Measurements from ENCODE around the gene MON1B.

GRCh38 chr16:77197747-77198146 is 6.8 kb downstream of the MON1B start:
- no peak for TF ChIP-seq SP1 (CRISPR knock-in tag; conservative IDR thresholded peaks at IDR 0.05)
- TF ChIP-seq IRF1 (CRISPR knock-in tag; IDR thresholded peaks at IDR 0.05) = no peak
- TF ChIP-seq, protein P1, sequence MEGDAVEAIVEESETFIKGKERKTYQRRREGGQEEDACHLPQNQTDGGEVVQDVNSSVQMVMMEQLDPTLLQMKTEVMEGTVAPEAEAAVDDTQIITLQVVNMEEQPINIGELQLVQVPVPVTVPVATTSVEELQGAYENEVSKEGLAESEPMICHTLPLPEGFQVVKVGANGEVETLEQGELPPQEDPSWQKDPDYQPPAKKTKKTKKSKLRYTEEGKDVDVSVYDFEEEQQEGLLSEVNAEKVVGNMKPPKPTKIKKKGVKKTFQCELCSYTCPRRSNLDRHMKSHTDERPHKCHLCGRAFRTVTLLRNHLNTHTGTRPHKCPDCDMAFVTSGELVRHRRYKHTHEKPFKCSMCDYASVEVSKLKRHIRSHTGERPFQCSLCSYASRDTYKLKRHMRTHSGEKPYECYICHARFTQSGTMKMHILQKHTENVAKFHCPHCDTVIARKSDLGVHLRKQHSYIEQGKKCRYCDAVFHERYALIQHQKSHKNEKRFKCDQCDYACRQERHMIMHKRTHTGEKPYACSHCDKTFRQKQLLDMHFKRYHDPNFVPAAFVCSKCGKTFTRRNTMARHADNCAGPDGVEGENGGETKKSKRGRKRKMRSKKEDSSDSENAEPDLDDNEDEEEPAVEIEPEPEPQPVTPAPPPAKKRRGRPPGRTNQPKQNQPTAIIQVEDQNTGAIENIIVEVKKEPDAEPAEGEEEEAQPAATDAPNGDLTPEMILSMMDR (IDR thresholded peaks at IDR 0.05) = no peak
- no peak for TF ChIP-seq TCF7 (CRISPR knock-in tag; IDR thresholded peaks at IDR 0.05; ENCODE audit: low read depth)
- TF ChIP-seq NR3C1 (CRISPR knock-in tag; conservative IDR thresholded peaks at IDR 0.05; ENCODE audit: low read depth) = no peak
- TF ChIP-seq, protein P2, sequence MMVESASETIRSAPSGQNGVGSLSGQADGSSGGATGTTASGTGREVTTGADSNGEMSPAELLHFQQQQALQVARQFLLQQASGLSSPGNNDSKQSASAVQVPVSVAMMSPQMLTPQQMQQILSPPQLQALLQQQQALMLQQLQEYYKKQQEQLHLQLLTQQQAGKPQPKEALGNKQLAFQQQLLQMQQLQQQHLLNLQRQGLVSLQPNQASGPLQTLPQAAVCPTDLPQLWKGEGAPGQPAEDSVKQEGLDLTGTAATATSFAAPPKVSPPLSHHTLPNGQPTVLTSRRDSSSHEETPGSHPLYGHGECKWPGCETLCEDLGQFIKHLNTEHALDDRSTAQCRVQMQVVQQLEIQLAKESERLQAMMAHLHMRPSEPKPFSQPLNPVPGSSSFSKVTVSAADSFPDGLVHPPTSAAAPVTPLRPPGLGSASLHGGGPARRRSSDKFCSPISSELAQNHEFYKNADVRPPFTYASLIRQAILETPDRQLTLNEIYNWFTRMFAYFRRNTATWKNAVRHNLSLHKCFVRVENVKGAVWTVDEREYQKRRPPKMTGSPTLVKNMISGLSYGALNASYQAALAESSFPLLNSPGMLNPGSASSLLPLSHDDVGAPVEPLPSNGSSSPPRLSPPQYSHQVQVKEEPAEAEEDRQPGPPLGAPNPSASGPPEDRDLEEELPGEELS (CRISPR knock-in tag; IDR thresholded peaks at IDR 0.05) = no peak
- no peak for TF ChIP-seq SMAD3 (CRISPR knock-in tag; IDR thresholded peaks at IDR 0.05; ENCODE audit: borderline replicate concordance)
- TF ChIP-seq GTF2I (CRISPR knock-in tag; conservative IDR thresholded peaks at IDR 0.05) = no peak

Measured in WTC11 (cell line).